SJSA1 (cell line): ENCODE results near the gene PRPF39. TPM values are rescaled to one million over a fixed set of nuclear protein-coding genes. Genes with fewer than 3 reads are reported as not detected.

Experiments used
- DNase-seq, 2 experiments: peaks; one replicate each; pipeline ENCODE4 v3.0.0-alpha.2; 2015 to 2020; ENCODE audit warnings: low spot score in 2 of 2, low read depth in 1 of 2
- H3K27ac ChIP-seq: fragments of 250-450 bp; sonication (Bioruptor Pico); 2 replicates; pipeline ENCODE4 v1.5.1; 2020; ENCODE audit warnings: mild to moderate bottlenecking, moderate library complexity
- H3K27me3 ChIP-seq: fragments of 250-450 bp; sonication (Bioruptor Pico); replicated peaks from 2 replicates; pipeline ENCODE4 v1.5.1; 2020; ENCODE audit warnings: mild to moderate bottlenecking, moderate library complexity
- H3K36me3 ChIP-seq: fragments of 250-450 bp; sonication (Bioruptor Pico); 2 replicates; pipeline ENCODE4 v1.5.1; 2020; ENCODE audit warnings: mild to moderate bottlenecking
- H3K4me1 ChIP-seq: fragments of 250-450 bp; sonication (Bioruptor Pico); replicated peaks from 2 replicates; pipeline ENCODE4 v1.6.1; 2021; ENCODE audit warnings: mild to moderate bottlenecking
- H3K4me3 ChIP-seq: fragments of 250-450 bp; sonication (Bioruptor Pico); 2 replicates; pipeline ENCODE4 v1.5.1; 2020; ENCODE audit warnings: mild to moderate bottlenecking
- H3K9me3 ChIP-seq: fragments of 250-450 bp; sonication (Bioruptor Pico); replicated peaks from 2 replicates; pipeline ENCODE4 v1.5.1; 2020; ENCODE audit warnings: mild to moderate bottlenecking
- total RNA-seq: library from RNA; depleted of rRNA; stranded (reverse); fragments of >200 nt; shearing (Covaris generic); gene quantifications from 2 replicates; pipeline ENCODE4 v1.2.3, GENCODE V29; 2014

The PRPF39 gene
- total RNA-seq, 1 experiment from 2014 or later, result 24.8 TPM

GRCh38 chr14:45091710-45092109, 7.8 kb downstream of the PRPF39 start:
- Histone ChIP-seq H3K27ac (no peak overlapping the region), H3K27me3 (no peaks in the 10 kb centered on the region), H3K36me3 (peaks cover 18% of the 10 kb centered on the region), H3K4me3 (no peak overlapping the region), H3K9me3 (no peaks in the 10 kb centered on the region), H3K4me1 (peaks cover 15% of the 10 kb centered on the region)
- peak in 1 of 2 experiments; percentile 2 for DNase-seq

GRCh38 chr14:45094275-45094674, 10.4 kb downstream of the PRPF39 start:
- Histone ChIP-seq H3K9me3 (no peaks in the 10 kb centered on the region), H3K4me3 (no peak overlapping the region)

GRCh38 chr14:45095143-45095542, 11.2 kb downstream of the PRPF39 start:
- Histone ChIP-seq H3K4me3 (no peak overlapping the region), H3K27me3 (no peaks in the 10 kb centered on the region), H3K27ac (no peak overlapping the region), H3K9me3 (no peaks in the 10 kb centered on the region), H3K4me1 (peaks cover 9% of the 10 kb centered on the region), H3K36me3 (peaks cover 37% of the 10 kb centered on the region)
- no peak for DNase-seq

More at GRCh38 chr14:45094275-45094674, 10.4 kb downstream of the PRPF39 start:
- no peak for DNase-seq
- Histone ChIP-seq H3K27me3 (no peaks in the 10 kb centered on the region), H3K36me3 (peaks cover 32% of the 10 kb centered on the region), H3K4me1 (peaks cover 15% of the 10 kb centered on the region), H3K27ac (no peak overlapping the region)

GRCh38 chr14:45096218-45096617, 12.3 kb downstream of the PRPF39 start:
- H3K36me3 ChIP-seq, result peaks cover 48% of the 10 kb centered on the region
- H3K9me3 ChIP-seq, result no peaks in the 10 kb centered on the region
- no peaks in the 10 kb centered on the region for H3K27me3 ChIP-seq
- H3K27ac ChIP-seq, result no peak overlapping the region
- no peak overlapping the region for H3K4me3 ChIP-seq
- DNase-seq, result no peak
- H3K4me1 ChIP-seq, result 0 out of 2 replicates have a peak, but pooled peaks cover 2% of the 10 kb centered on the region

- H3K9me3 ChIP-seq, result no peaks in the 10 kb centered on the region
- no peaks in the 10 kb centered on the region for H3K27me3 ChIP-seq
- H3K36me3 ChIP-seq, result peaks cover 80% of the 10 kb centered on the region
- H3K4me3 ChIP-seq, result no peak overlapping the region
- no peak for DNase-seq
- H3K27ac ChIP-seq, result no peak overlapping the region
- H3K4me1 ChIP-seq, result no peaks in the 10 kb centered on the region
These were observed 19.9 kb downstream of the PRPF39 start for GRCh38 chr14:45103806-45104205.

- no peak overlapping the region for H3K4me3 ChIP-seq
- no peak for DNase-seq
- no peaks in the 10 kb centered on the region for H3K27me3 ChIP-seq
- no peaks in the 10 kb centered on the region for H3K4me1 ChIP-seq
- peaks cover 83% of the 10 kb centered on the region for H3K36me3 ChIP-seq
- no peak overlapping the region for H3K27ac ChIP-seq
- no peaks in the 10 kb centered on the region for H3K9me3 ChIP-seq
These were observed 20.6 kb downstream of the PRPF39 start for GRCh38 chr14:45104561-45104960.

GRCh38 chr14:45112896-45113781, 29.2 kb downstream of the PRPF39 start:
- Histone ChIP-seq H3K27ac (no peak overlapping the region), H3K4me1 (no peaks in the 10 kb centered on the region), H3K9me3 (no peaks in the 10 kb centered on the region), H3K4me3 (no peak overlapping the region), H3K27me3 (no peaks in the 10 kb centered on the region), H3K36me3 (peaks cover 82% of the 10 kb centered on the region)
- no peak for DNase-seq

GRCh38 chr14:45114327-45114726, 30.4 kb downstream of the PRPF39 start:
- DNase-seq, result no peak
- Histone ChIP-seq H3K27ac (no peak overlapping the region), H3K36me3 (peaks cover 83% of the 10 kb centered on the region), H3K9me3 (no peaks in the 10 kb centered on the region), H3K4me3 (no peak overlapping the region), H3K27me3 (no peaks in the 10 kb centered on the region), H3K4me1 (no peaks in the 10 kb centered on the region)

GRCh38 chr14:45118594-45118993, 34.7 kb downstream of the PRPF39 start:
- Histone ChIP-seq H3K9me3 (no peaks in the 10 kb centered on the region), H3K4me1 (no peaks in the 10 kb centered on the region), H3K36me3 (peaks cover 81% of the 10 kb centered on the region), H3K27ac (no peak overlapping the region), H3K4me3 (no peak overlapping the region), H3K27me3 (no peaks in the 10 kb centered on the region)
- no peak for DNase-seq

- Histone ChIP-seq H3K27ac (no peak overlapping the region), H3K36me3 (peaks cover 75% of the 10 kb centered on the region), H3K4me3 (no peak overlapping the region), H3K4me1 (no peaks in the 10 kb centered on the region), H3K27me3 (no peaks in the 10 kb centered on the region), H3K9me3 (no peaks in the 10 kb centered on the region)
- no peak for DNase-seq
These were observed 36.2 kb downstream of the PRPF39 start for GRCh38 chr14:45120096-45120495.

- no peaks in the 10 kb centered on the region for H3K9me3 ChIP-seq
- no peak overlapping the region for H3K27ac ChIP-seq
- H3K4me1 ChIP-seq, result no peaks in the 10 kb centered on the region
- no peak for DNase-seq
- peaks cover 59% of the 10 kb centered on the region for H3K36me3 ChIP-seq
- H3K27me3 ChIP-seq, result no peaks in the 10 kb centered on the region
- no peak overlapping the region for H3K4me3 ChIP-seq
These were observed 39.4 kb downstream of the PRPF39 start for GRCh38 chr14:45123271-45123670.

GRCh38 chr14:45125754-45126153, 41.8 kb downstream of the PRPF39 start:
- Histone ChIP-seq H3K27me3 (no peaks in the 10 kb centered on the region), H3K9me3 (no peaks in the 10 kb centered on the region), H3K36me3 (peaks cover 47% of the 10 kb centered on the region), H3K4me1 (no peaks in the 10 kb centered on the region), H3K27ac (no peak overlapping the region), H3K4me3 (no peak overlapping the region)
- no peak for DNase-seq

GRCh38 chr14:45128963-45129629, 45.2 kb downstream of the PRPF39 start:
- Histone ChIP-seq H3K27ac (no peak overlapping the region), H3K27me3 (no peaks in the 10 kb centered on the region), H3K4me3 (no peak overlapping the region), H3K36me3 (peaks cover 28% of the 10 kb centered on the region), H3K9me3 (no peaks in the 10 kb centered on the region), H3K4me1 (no peaks in the 10 kb centered on the region)
- no peak for DNase-seq

GRCh38 chr14:45133683-45134050, 49.8 kb downstream of the PRPF39 start:
- Histone ChIP-seq H3K9me3 (no peaks in the 10 kb centered on the region), H3K27ac (peak overlapping the region; percentile 66; the same call in 1 of the 2 replicates), H3K36me3 (peaks cover 9% of the 10 kb centered on the region), H3K4me1 (peaks cover 8% of the 10 kb centered on the region), H3K4me3 (peak overlapping the region; percentile 69), H3K27me3 (no peaks in the 10 kb centered on the region)
- DNase-seq, result no peak
